Panc1 (cell line): ENCODE results near the gene ARPC2. TPM values are rescaled to one million over a fixed set of nuclear protein-coding genes. Genes with fewer than 3 reads are reported as not detected.

Experiments
- ATAC-seq: fragments of 200-7000 bp; cut with Tn5 transposase; 2 replicates; pipeline ENCODE4 v1.9.1; 2020; ENCODE audit warnings: mild to moderate bottlenecking, moderate library complexity
- BruUV-seq: library from RNA; stranded (reverse); fragments of 400-500 nt; replicated peaks from 2 replicates; lab custom pipeline; 2021; lab: Mats Ljungman, UMichigan
- CTCF ChIA-PET: fragments of 300-600 bp; sonication (Branson Sonifier 250); formaldehyde crosslinking; loops from one replicate; lab custom pipeline; 2022; ENCODE audit warnings: antibody characterized with exemption; lab: Charles Lee
- POLR2A ChIA-PET: fragments of 300-600 bp; sonication (Branson Sonifier 250); formaldehyde crosslinking; loops from one replicate; lab custom pipeline; 2022; ENCODE audit warnings: antibody characterized with exemption; lab: Charles Lee
- DNase-seq: peaks from one replicate; pipeline ENCODE4 v3.0.0-alpha.2; 2010; ENCODE audit warnings: low read depth, low spot score
- H3K27ac ChIP-seq: 2 replicates; pipeline ENCODE4 v1.5.1; 2011; ENCODE audit warnings: mild to moderate bottlenecking, low read length, inconsistent platforms
- H3K27me3 ChIP-seq: fragments of 200-500 bp; sonication (Bioruptor generic); 2 replicates; pipeline ENCODE4 v1.6.0; 2014; ENCODE audit warnings: low read length, inconsistent platforms; ENCODE audit not compliant: control insufficient read depth, insufficient read depth
- H3K36me3 ChIP-seq: fragments of 200-500 bp; sonication (Bioruptor generic); 2 replicates; pipeline ENCODE4 v1.5.1; 2014; ENCODE audit warnings: inconsistent platforms, mild to moderate bottlenecking, low read length, moderate library complexity; ENCODE audit not compliant: control insufficient read depth, insufficient read depth
- H3K4me1 ChIP-seq: 2 replicates; pipeline ENCODE4 v1.5.1; 2011; ENCODE audit warnings: inconsistent platforms, mild to moderate bottlenecking, low read length, moderate library complexity; ENCODE audit not compliant: control insufficient read depth, insufficient read depth
- H3K4me3 ChIP-seq, 2 experiments: 2 replicates each; pipeline ENCODE4 v1.5.1; 2011 to 2012; ENCODE audit warnings: low read depth in 2 of 2, low read length in 2 of 2, mild to moderate bottlenecking in 2 of 2, inconsistent platforms in 1 of 2, moderate library complexity in 1 of 2
- H3K9me3 ChIP-seq: fragments of 200-500 bp; sonication (Bioruptor generic); 2 replicates; pipeline ENCODE4 v1.5.1; 2014; ENCODE audit warnings: low read depth, mild to moderate bottlenecking, inconsistent platforms, low read length, moderate library complexity; ENCODE audit not compliant: control insufficient read depth, insufficient read depth
- CTCF ChIP-seq: fragments of 450-650 bp; IDR thresholded peaks from 2 replicates; pipeline ENCODE4 v1.5.1; 2017; ENCODE audit warnings: mild to moderate bottlenecking
- POLR2AphosphoS5 ChIP-seq: IDR thresholded peaks from 2 replicates; pipeline ENCODE4 v1.6.1; 2012; ENCODE audit warnings: mild to moderate bottlenecking, low read depth, low read length, moderate library complexity
- REST ChIP-seq, 2 experiments: IDR thresholded peaks; 2 replicates each; pipeline ENCODE4 v1.6.1; 2011 to 2012; ENCODE audit warnings: low read depth in 2 of 2, control low read depth in 1 of 2, low read length in 1 of 2, mild to moderate bottlenecking in 1 of 2, moderate library complexity in 1 of 2; ENCODE audit not compliant: insufficient read depth in 1 of 2
- SIN3A ChIP-seq: IDR thresholded peaks from 2 replicates; pipeline ENCODE4 v1.6.1; 2012; ENCODE audit warnings: low read depth, mild to moderate bottlenecking, low read length, moderate library complexity, borderline replicate concordance; ENCODE audit not compliant: insufficient read depth
- TCF7L2 ChIP-seq: IDR thresholded peaks from 2 replicates; pipeline ENCODE4 v1.6.1; 2011; ENCODE audit warnings: mild to moderate bottlenecking, low read depth, low read length, inconsistent platforms
- in situ Hi-C: cut with HindIII; loops from 2 replicates; pipeline ENCODE4 v1.10.0; 2016; ENCODE audit warnings: low sequenced_read_pairs, low pct_unique_long_range_greater_than_20kb
- intact Hi-C: fragments of 100-400 bp; cut with micrococcal nuclease; formaldehyde crosslinking; loops from one replicate; pipeline ENCODE4 v1.10.0; 2022; ENCODE audit not compliant: unreplicated experiment
- total RNA-seq: library from RNA; stranded (reverse); gene quantifications from one replicate; pipeline ENCODE4 v1.2.1, GENCODE V29; 2021; ENCODE audit not compliant: unreplicated experiment

The ARPC2 gene
- total RNA-seq, 1 experiment from 2014 or later: 248 TPM

- DNase-seq (no peak), ATAC-seq (no peak)
- Histone ChIP-seq H3K4me3 (no peak overlapping the region), H3K9me3 (no peaks in the 10 kb centered on the region), H3K36me3 (no peaks in the 10 kb centered on the region), H3K27ac (no peak overlapping the region), H3K27me3 (no peaks in the 10 kb centered on the region), H3K4me1 (peaks cover 36% of the 10 kb centered on the region)
- CTCF ChIA-PET: interaction anchor here (1.0 kb wide), 1 partner anchor 62 kb away, joined by 4 read pairs; no protein-coding TSS in a partner anchor
- intact Hi-C loops: loop anchor here (10.0 kb wide), 1 partner anchor 170 kb away; no protein-coding TSS in a partner anchor
- no TSS peak for BruUV-seq
- TF ChIP-seq SIN3A (no peak), CTCF (no peak), REST (IDR thresholded peaks at IDR 0.05; ENCODE audit: insufficient read depth in 1 of 2, low read depth in 2 of 2, low read length in 1 of 2) (no peak), POLR2AphosphoS5 (no peak), TCF7L2 (no peak)
- in situ Hi-C loops: no loop called here
- POLR2A ChIA-PET: no interaction called here
Observed at GRCh38 chr2:218294430-218295022, 77.5 kb downstream of the ARPC2 start.

- in situ Hi-C loops: no loop called here
- H3K36me3 ChIP-seq: no peaks in the 10 kb centered on the region
- no TSS peak for BruUV-seq
- H3K27ac ChIP-seq: no peak overlapping the region
- POLR2A ChIA-PET: no interaction called here
- no peaks in the 10 kb centered on the region for H3K27me3 ChIP-seq
- CTCF ChIA-PET: interaction anchor here (1.0 kb wide), 1 partner anchor 61 kb away, joined by 4 read pairs; no protein-coding TSS in a partner anchor
- peaks cover 31% of the 10 kb centered on the region for H3K4me1 ChIP-seq
- no peak for TF ChIP-seq REST (IDR thresholded peaks at IDR 0.05; ENCODE audit: insufficient read depth in 1 of 2, low read depth in 2 of 2, low read length in 1 of 2)
- no peak for TF ChIP-seq POLR2AphosphoS5
- no peak for TF ChIP-seq CTCF
- TF ChIP-seq SIN3A: no peak
- no peak for TF ChIP-seq TCF7L2
- ATAC-seq (no peak), DNase-seq (no peak)
- H3K4me3 ChIP-seq: no peak overlapping the region
- intact Hi-C loops: loop anchor here (10.0 kb wide), 1 partner anchor 170 kb away; no protein-coding TSS in a partner anchor
- no peaks in the 10 kb centered on the region for H3K9me3 ChIP-seq
Observed at GRCh38 chr2:218295029-218295428, 78.0 kb downstream of the ARPC2 start.
